ENCODE data around the gene DDX39A.
"Not testable (repeated sequence)": the region's sequence is repeated elsewhere in the genome, so short reads cannot be mapped to it uniquely, and the experiment has no call there.

DDX39A gene

GRCh38 chr19:14383661-14384555 lies 35.2 kb downstream of the DDX39A start:
- peak; percentile 78 for DNase-seq

GRCh38 chr19:14381689-14382474 lies 37.3 kb downstream of the DDX39A start:
- DNase-seq: peak; percentile 91

- no peak for DNase-seq
These were observed 39.7 kb downstream of the DDX39A start for GRCh38 chr19:14379294-14380065.

GRCh38 chr19:14378890-14379289 lies 40.3 kb downstream of the DDX39A start:
- DNase-seq: no peak

- DNase-seq: no peak
These were observed 41.2 kb downstream of the DDX39A start for GRCh38 chr19:14377883-14378328.

- DNase-seq: no peak
These were observed 43.4 kb downstream of the DDX39A start for GRCh38 chr19:14375582-14376291.

GRCh38 chr19:14375055-14375581 lies 44.0 kb downstream of the DDX39A start:
- DNase-seq: peak; percentile 83

GRCh38 chr19:14374313-14374712 lies 44.8 kb downstream of the DDX39A start:
- not testable (repeated sequence) for DNase-seq

GRCh38 chr19:14372384-14373077 lies 46.6 kb downstream of the DDX39A start:
- not testable (repeated sequence) for DNase-seq

- DNase-seq: no peak
These were observed 47.8 kb downstream of the DDX39A start for GRCh38 chr19:14371301-14371821.

- no peak for DNase-seq
These were observed 48.2 kb downstream of the DDX39A start for GRCh38 chr19:14370940-14371280.

GRCh38 chr19:14370169-14370939 lies 48.8 kb downstream of the DDX39A start:
- peak; percentile 61 for DNase-seq

- DNase-seq: peak; percentile 92
These were observed 49.6 kb downstream of the DDX39A start for GRCh38 chr19:14369399-14370168.

- DNase-seq: peak; percentile 88
These were observed 51.1 kb downstream of the DDX39A start for GRCh38 chr19:14368011-14368513.

GRCh38 chr19:14367016-14367415 lies 52.1 kb downstream of the DDX39A start:
- DNase-seq: no peak

GRCh38 chr19:14366529-14366928 lies 52.6 kb downstream of the DDX39A start:
- DNase-seq: peak; percentile 88

GRCh38 chr19:14364098-14364443 lies 55.1 kb downstream of the DDX39A start:
- DNase-seq: not testable (repeated sequence)

GRCh38 chr19:14363183-14364097 lies 55.7 kb downstream of the DDX39A start:
- peak; percentile 60 for DNase-seq

Measured in activated CD4-positive, alpha-beta T cell treated with anti-CD3 and anti-CD28 coated beads, Interleukin-2, Interleukin-6, amounts not matched to agents 100 ng/mL and 50 ng/mL, durations not matched to agents 16 hours and 8 hours (primary cell).